ENCODE results near the gene CPNE2.
"Not testable (repeated sequence)": the region's sequence is repeated elsewhere in the genome, so short reads cannot be mapped to it uniquely, and the experiment has no call there.

Gene CPNE2

DNA sequence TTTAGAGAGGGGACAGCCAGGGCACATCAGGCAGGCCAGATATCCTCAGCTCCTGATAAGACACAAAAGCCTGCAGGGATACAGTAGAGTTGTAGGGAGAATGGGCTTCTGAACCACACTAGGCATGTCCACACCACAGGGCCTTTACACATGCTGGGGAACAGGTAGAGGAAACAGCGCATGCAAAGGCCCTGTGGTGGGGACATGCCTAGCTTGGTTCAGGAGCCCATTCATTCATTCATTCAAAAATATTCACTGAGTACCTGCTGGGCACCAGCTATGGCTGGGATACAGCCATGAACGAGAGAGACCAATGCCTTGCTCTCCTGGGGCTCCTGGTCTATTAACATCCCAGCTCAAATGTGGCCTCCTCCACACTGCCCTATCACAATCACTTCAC, 4.4 kb downstream of the CPNE2 start:
- Histone ChIP-seq H3K27ac (no peak overlapping the region), H3K9me3 (ENCODE audit: severe bottlenecking) (no peaks in the 10 kb centered on the region), H3K27me3 (ENCODE audit: insufficient read depth, low read depth, severe bottlenecking) (no peaks in the 10 kb centered on the region), H3K4me3 (ENCODE audit: low read depth, low read length) (no peak overlapping the region), H3K36me3 (no peaks in the 10 kb centered on the region)
- no peak for DNase-seq
- TF ChIP-seq CTCF (IDR thresholded peaks at IDR 0.05; ENCODE audit: low read depth, low read length), result no peak

- Histone ChIP-seq H3K27me3 (ENCODE audit: insufficient read depth, low read depth, severe bottlenecking) (no peaks in the 10 kb centered on the region), H3K36me3 (no peaks in the 10 kb centered on the region), H3K4me3 (ENCODE audit: low read depth, low read length) (no peak overlapping the region), H3K27ac (no peak overlapping the region), H3K9me3 (ENCODE audit: severe bottlenecking) (no peaks in the 10 kb centered on the region)
- TF ChIP-seq CTCF (IDR thresholded peaks at IDR 0.05; ENCODE audit: low read depth, low read length), result no peak
- DNase-seq, result no peak
These were observed 5.9 kb downstream of the CPNE2 start for GRCh38 chr16:57098188-57098841.

DNA sequence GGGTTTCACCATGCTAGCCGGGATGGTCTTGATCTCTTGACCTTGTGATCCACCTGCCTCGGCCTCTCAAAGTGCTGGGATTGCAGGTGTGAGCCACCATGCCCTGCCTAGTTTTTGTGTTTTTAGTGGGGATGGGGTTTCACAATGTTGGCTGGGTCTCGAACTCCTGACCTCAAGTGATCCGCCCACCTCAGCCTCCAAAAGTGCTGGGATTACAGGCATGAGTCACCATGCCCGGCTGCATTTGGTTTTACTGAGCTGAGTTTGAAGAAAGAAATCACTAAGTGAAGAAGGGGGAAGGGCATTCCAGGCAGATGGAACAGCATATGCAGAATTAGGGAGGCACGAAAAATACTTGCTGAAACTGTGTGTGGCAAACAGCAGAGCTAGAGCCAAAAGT, 7.6 kb downstream of the CPNE2 start:
- not testable (repeated sequence) for H3K36me3 ChIP-seq; H3K27me3 ChIP-seq (ENCODE audit: insufficient read depth, low read depth, severe bottlenecking); H3K4me3 ChIP-seq (ENCODE audit: low read depth, low read length); H3K27ac ChIP-seq; H3K9me3 ChIP-seq (ENCODE audit: severe bottlenecking); DNase-seq

DNA sequence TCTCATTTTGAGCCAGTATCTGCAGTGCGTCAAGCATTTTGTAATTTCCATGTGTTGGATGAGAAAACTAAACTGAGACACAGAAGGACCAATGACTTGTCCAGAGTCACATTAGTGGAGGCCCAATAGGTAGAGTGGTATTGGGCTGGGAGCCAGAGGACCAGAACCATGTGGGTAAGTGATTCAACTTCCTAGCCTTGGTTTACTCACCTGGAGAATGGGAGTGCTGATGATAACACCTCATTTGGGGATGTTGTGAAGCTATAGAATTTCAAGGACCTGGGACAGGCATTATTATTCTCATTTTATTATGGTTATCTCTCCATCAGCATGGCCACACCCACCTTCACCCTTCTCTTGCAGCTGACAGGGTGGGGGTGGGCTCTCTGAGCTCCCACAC, 8.1 kb downstream of the CPNE2 start:
- Histone ChIP-seq H3K9me3 (ENCODE audit: severe bottlenecking) (no peaks in the 10 kb centered on the region), H3K4me3 (ENCODE audit: low read depth, low read length) (no peak overlapping the region), H3K27me3 (ENCODE audit: insufficient read depth, low read depth, severe bottlenecking) (no peaks in the 10 kb centered on the region), H3K27ac (no peak overlapping the region), H3K36me3 (no peaks in the 10 kb centered on the region)
- TF ChIP-seq CTCF (IDR thresholded peaks at IDR 0.05; ENCODE audit: low read depth, low read length), result no peak
- DNase-seq, result no peak

GRCh38 chr16:57102888-57103851, 10.8 kb downstream of the CPNE2 start:
- no peak overlapping the region for H3K27ac ChIP-seq
- DNase-seq, result no peak
- no peak for TF ChIP-seq CTCF (IDR thresholded peaks at IDR 0.05; ENCODE audit: low read depth, low read length)

DNA sequence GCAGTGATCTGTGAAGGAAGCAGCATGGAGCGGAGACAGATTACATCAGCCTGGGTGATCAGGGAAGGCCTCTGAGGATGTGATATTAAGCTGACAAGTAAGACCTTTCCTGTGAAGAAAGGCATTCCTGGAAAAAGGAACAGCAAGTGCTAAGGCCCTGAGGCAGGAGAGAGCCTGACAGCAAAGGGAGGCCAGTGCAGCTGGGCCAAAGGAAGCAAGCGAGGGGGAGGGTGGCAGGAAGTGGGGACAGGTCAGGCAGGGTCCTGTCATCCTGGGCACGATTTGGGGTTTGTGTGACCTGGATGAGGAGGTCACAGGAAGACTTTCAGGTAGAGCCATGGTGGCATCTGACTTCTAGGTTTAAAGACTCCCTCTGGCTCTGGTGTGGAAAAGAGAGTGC, 12.3 kb downstream of the CPNE2 start:
- H3K27ac ChIP-seq, result no peak overlapping the region
- DNase-seq, result no peak
- no peaks in the 10 kb centered on the region for H3K9me3 ChIP-seq (ENCODE audit: severe bottlenecking)
- no peak overlapping the region for H3K4me3 ChIP-seq (ENCODE audit: low read depth, low read length)
- H3K36me3 ChIP-seq, result no peaks in the 10 kb centered on the region
- no peak for TF ChIP-seq CTCF (IDR thresholded peaks at IDR 0.05; ENCODE audit: low read depth, low read length)
- H3K27me3 ChIP-seq (ENCODE audit: insufficient read depth, low read depth, severe bottlenecking), result no peaks in the 10 kb centered on the region

More at GRCh38 chr16:57102888-57103851, 10.8 kb downstream of the CPNE2 start:
- Histone ChIP-seq H3K9me3 (ENCODE audit: severe bottlenecking) (no peaks in the 10 kb centered on the region), H3K4me3 (ENCODE audit: low read depth, low read length) (no peak overlapping the region), H3K27me3 (ENCODE audit: insufficient read depth, low read depth, severe bottlenecking) (no peaks in the 10 kb centered on the region), H3K36me3 (no peaks in the 10 kb centered on the region)
